ENCODE results near the gene EIF1. TPM values are rescaled to one million over a fixed set of nuclear protein-coding genes. Genes with fewer than 3 reads are reported as not detected.

EIF1 gene
- total RNA-seq, 1 donor from 2014 or later: 990 TPM

DNA sequence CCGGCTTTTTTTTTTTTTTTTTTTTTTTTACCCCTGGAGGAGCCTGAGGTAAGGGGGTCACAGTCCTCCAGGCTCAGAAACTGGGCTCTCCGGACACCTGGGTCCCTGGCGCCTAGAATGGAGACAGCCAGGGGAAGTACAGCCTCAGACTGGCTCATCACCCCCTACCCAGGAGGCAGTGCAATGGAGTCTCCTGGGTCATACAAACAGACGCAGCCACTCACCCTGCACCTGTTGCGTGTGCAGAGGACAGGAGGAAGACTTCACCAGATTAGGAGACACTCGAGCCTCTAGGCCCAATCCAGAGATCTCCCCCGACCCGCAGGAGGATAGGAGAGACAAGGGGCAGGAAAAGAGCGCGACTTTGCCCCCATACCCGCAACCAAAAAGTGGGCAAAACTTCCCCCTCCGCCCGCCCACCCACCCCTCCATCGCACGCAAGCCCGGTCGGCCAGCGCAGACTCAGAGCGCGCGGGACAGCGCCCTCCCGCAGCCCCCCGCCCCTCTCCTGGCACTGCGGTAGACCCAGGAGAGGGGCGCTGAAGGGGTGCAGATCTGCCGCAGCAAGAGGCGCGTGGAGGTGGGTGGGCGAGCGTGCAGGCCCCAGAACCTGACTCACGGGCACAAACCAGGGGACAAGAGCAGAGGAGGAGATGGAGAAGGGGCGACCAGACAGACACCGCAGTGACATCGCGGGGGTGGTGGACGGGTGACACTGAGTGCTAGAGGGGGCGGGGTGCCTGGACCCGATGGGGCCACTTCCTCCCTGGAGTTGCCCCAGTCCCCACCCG is 44.9 kb downstream of the EIF1 start:
- no peaks in the 10 kb centered on the region for H3K9me3 Mint-ChIP-seq (ENCODE audit: low read depth)
- H3K27me3 Mint-ChIP-seq (ENCODE audit: low read depth): peaks cover 55% of the 10 kb centered on the region
- H3K4me3 Mint-ChIP-seq (ENCODE audit: unreplicated experiment): peak overlapping the region; percentile 19
- DNase-seq (ENCODE audit: low spot score): no peak
- peaks cover 6% of the 10 kb centered on the region for H3K4me1 Mint-ChIP-seq (ENCODE audit: low read depth)
- H3K27ac Mint-ChIP-seq (ENCODE audit: unreplicated experiment): no peak overlapping the region
- TF ChIP-seq, protein P1, sequence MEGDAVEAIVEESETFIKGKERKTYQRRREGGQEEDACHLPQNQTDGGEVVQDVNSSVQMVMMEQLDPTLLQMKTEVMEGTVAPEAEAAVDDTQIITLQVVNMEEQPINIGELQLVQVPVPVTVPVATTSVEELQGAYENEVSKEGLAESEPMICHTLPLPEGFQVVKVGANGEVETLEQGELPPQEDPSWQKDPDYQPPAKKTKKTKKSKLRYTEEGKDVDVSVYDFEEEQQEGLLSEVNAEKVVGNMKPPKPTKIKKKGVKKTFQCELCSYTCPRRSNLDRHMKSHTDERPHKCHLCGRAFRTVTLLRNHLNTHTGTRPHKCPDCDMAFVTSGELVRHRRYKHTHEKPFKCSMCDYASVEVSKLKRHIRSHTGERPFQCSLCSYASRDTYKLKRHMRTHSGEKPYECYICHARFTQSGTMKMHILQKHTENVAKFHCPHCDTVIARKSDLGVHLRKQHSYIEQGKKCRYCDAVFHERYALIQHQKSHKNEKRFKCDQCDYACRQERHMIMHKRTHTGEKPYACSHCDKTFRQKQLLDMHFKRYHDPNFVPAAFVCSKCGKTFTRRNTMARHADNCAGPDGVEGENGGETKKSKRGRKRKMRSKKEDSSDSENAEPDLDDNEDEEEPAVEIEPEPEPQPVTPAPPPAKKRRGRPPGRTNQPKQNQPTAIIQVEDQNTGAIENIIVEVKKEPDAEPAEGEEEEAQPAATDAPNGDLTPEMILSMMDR (IDR thresholded peaks at IDR 0.05): no peak
- peaks cover 4% of the 10 kb centered on the region for H3K36me3 Mint-ChIP-seq (ENCODE audit: low read depth)

DNA sequence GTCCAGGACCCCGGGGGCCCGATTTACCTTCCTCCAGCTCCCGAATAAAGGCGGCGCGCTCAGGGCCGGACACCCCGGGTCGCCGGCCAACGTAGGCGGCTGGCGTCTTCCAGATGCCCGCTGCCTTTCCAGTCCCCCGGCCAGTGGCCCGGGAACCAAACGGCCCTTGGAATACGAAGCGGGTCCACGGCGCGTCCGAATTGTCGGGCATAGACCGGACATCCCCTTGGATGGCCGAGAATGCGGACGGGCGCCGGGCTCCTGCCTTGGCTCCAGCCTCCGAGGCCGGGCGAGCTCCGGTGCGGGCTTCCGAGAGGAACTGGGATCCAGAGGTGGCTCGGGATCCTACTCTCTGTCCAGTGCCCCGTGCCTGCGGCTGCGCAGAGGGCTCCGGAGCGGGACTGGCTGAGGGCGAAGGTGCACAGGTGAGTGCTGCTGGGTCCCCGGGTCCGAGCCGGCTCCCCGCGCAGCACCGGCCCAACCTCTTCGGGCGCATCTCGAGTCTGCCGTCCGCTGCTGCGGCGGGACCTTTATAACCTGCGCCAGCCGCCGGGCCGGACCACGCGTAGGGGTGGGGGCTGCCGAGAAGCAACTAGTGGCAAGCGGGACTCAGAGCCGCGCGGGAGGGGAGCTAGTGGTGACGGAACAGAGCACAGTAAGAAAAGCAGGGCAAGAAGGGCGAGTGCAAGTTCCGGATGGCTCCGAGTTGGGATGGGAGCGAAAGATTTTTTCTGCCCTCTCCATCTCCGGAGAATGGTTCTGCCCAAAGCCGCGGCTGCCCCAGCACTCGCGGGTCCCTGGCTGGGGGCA is 45.7 kb downstream of the EIF1 start, which contains the start of gene HAP1:
Gene HAP1 (minus strand): TSS at position 505 of the 810 bp plus-strand sequence. CDS start 9 bp downstream, at position 496.
- Mint-ChIP-seq H3K27ac (ENCODE audit: unreplicated experiment) (no peak within 1 kb of the TSS), H3K4me1 (ENCODE audit: low read depth) (peaks cover 6% of the 10 kb centered on the region), H3K9me3 (ENCODE audit: low read depth) (no peaks in the 10 kb centered on the region), H3K36me3 (ENCODE audit: low read depth) (peaks cover 4% of the 10 kb centered on the region), H3K27me3 (ENCODE audit: low read depth) (peaks cover 55% of the 10 kb centered on the region), H3K4me3 (ENCODE audit: unreplicated experiment) (peak within 1 kb of the TSS; percentile 59)
- DNase-seq (ENCODE audit: low spot score): no peak
- TF ChIP-seq, protein P1 (IDR thresholded peaks at IDR 0.05): no peak

DNA sequence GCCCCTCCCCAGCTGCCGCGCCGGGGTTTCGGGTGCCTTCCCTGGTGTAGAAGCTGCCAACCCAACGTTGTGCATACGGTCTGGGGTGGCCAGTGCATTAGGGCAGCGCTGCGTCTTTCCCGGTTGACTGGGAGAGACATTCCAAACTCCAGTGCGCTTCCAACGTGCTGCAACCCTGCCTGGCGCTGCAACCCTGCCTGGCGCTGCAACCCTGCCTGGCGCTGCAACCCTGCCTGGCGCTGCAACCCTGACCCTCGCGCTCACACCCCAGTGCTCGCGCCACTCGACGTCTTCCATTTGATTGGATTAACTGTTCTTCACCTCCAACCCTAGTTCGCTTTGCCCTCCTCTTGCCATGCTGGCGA is 46.2 kb downstream of the EIF1 start:
- no peak for DNase-seq (ENCODE audit: low spot score)
- no peak overlapping the region for H3K27ac Mint-ChIP-seq (ENCODE audit: unreplicated experiment)
- peak overlapping the region; percentile 59 for H3K4me3 Mint-ChIP-seq (ENCODE audit: unreplicated experiment)

DNA sequence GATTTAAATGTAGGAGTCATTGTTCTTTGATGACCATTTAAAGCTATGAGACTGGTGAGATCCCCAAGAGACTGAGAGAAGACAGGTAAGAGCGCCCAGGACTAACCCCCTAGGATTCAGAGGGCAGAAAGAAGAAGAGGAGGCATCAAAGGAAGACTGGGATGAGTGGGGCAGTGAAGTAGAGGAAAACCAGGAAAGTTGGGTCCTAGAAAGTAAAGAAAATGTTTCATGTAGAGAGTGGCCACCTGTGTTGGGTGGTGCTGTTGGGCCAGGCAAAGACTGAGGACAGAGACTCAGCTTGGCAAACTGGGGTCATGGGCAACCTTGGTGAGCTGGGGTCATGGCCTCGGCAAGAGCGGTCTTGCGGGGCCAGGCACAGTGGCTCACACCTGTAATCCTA is 47.1 kb downstream of the EIF1 start:
- TF ChIP-seq, protein P1 (IDR thresholded peaks at IDR 0.05): no peak
- peaks cover 4% of the 10 kb centered on the region for H3K36me3 Mint-ChIP-seq (ENCODE audit: low read depth)
- no peak overlapping the region for H3K27ac Mint-ChIP-seq (ENCODE audit: unreplicated experiment)
- no peaks in the 10 kb centered on the region for H3K9me3 Mint-ChIP-seq (ENCODE audit: low read depth)
- DNase-seq (ENCODE audit: low spot score): no peak
- peaks cover 47% of the 10 kb centered on the region for H3K27me3 Mint-ChIP-seq (ENCODE audit: low read depth)
- no peak overlapping the region for H3K4me3 Mint-ChIP-seq (ENCODE audit: unreplicated experiment)
- peaks cover 6% of the 10 kb centered on the region for H3K4me1 Mint-ChIP-seq (ENCODE audit: low read depth)

More for the DNA sequence above, 46.2 kb downstream of the EIF1 start:
- Mint-ChIP-seq H3K4me1 (ENCODE audit: low read depth) (peaks cover 6% of the 10 kb centered on the region), H3K27me3 (ENCODE audit: low read depth) (peaks cover 55% of the 10 kb centered on the region), H3K36me3 (ENCODE audit: low read depth) (peaks cover 4% of the 10 kb centered on the region), H3K9me3 (ENCODE audit: low read depth) (no peaks in the 10 kb centered on the region)
- TF ChIP-seq, protein P1 (IDR thresholded peaks at IDR 0.05): no peak

DNA sequence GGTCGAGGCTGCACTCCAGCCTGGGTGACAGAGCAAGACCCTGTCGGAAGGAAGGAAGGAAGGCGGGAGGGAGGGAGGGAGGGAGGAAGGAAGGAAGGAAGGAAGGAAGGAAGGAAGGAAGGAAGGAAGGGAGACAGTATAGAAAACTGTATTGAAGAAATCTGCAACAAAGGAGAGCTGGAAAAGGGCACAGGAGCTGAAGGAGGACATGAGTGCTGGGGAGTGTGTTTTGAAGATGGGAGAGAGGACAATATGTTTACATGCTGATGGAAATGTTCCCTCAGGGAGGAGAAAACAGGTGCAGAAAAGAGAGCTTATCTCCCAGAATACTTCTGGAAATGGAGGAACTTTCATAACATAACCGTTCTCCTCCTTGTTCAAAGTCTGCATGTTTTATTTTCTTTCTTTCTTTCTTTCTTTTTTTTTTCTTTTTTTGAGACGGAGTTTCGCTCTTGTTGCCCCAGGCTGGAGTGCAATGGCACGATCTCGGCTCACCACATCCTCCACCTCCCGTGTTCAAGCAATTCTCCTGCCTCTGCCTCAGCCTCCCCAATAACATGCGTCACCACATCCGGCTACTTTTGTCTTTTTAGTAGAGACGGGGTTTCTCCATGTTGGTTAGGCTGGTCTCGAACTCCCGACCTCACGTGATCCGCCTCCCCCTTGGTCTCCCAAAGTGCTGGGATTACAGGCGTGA is 48.4 kb downstream of the EIF1 start:
- Mint-ChIP-seq H3K27me3 (ENCODE audit: low read depth) (peaks cover 33% of the 10 kb centered on the region), H3K4me1 (ENCODE audit: low read depth) (peaks cover 6% of the 10 kb centered on the region), H3K9me3 (ENCODE audit: low read depth) (no peaks in the 10 kb centered on the region), H3K4me3 (ENCODE audit: unreplicated experiment) (no peak overlapping the region), H3K27ac (ENCODE audit: unreplicated experiment) (no peak overlapping the region), H3K36me3 (ENCODE audit: low read depth) (peaks cover 1% of the 10 kb centered on the region)
- no peak for DNase-seq (ENCODE audit: low spot score)
- TF ChIP-seq, protein P1 (IDR thresholded peaks at IDR 0.05): no peak
